Esophagus muscularis mucosa (tissue), 4 donors: ENCODE data around the gene C2.

Source experiments
- EP300 ChIP-seq: sonication (generic); formaldehyde crosslinking; IDR thresholded peaks from one replicate; pipeline ENCODE4 v1.6.1; 2017; ENCODE audit warnings: antibody characterized with exemption
- POLR2A ChIP-seq: fragments of 450-650 bp; IDR thresholded peaks from one replicate; pipeline ENCODE4 v1.6.1; 2017; ENCODE audit warnings: antibody characterized with exemption, moderate library complexity, mild to moderate bottlenecking, low read depth
- POLR2AphosphoS5 ChIP-seq, 2 donors: sonication (generic); formaldehyde crosslinking; IDR thresholded peaks; one replicate each; pipeline ENCODE4 v1.6.1; 2017; ENCODE audit warnings: antibody characterized with exemption in 2 of 2
- TF ChIP-seq, protein P1 (sequence below), 3 experiments: fragments of 200-600 bp in 2 of 3; fragments of 450-650 bp in 1 of 3; sonication (generic) in 2 of 3; IDR thresholded peaks; one replicate each; pipeline ENCODE4 v1.5.1; 2017 to 2019; ENCODE audit warnings: antibody characterized with exemption in 3 of 3, mild to moderate bottlenecking in 2 of 3, moderate library complexity in 1 of 3

DNA sequence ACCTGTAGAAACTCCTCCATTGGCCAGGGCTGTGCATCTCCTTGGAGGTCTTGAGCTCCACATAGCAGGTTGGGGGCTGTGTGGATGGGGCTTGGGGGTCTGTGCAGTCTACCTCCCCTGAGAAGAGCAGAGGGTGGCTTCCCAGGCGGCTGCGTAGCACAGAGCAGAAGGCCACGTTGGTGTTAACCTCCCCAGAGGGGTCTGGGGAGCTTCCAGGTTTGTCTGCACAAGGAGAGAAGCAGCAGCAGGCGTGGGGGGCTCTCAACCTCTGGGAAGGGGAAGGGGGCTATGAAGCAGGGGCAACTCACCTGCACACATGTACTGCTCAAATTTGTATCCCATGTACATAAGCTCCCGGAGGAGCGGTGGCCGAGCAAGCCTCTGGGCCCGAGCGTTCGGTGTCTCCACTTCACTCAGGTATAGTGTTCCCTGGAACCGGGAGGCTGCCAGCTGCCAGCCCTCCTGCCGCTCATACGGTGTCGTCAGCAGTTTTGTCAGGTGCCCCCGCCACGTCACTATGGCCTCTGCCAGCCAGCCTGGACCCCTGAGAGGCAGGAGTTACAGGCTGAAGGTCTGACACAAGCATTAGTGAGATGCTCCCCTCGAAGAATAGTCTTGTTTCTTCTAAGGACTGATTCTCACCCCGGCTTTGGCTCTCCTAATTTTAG, 43.2 kb downstream of the C2 start:
- TF ChIP-seq, protein P1, sequence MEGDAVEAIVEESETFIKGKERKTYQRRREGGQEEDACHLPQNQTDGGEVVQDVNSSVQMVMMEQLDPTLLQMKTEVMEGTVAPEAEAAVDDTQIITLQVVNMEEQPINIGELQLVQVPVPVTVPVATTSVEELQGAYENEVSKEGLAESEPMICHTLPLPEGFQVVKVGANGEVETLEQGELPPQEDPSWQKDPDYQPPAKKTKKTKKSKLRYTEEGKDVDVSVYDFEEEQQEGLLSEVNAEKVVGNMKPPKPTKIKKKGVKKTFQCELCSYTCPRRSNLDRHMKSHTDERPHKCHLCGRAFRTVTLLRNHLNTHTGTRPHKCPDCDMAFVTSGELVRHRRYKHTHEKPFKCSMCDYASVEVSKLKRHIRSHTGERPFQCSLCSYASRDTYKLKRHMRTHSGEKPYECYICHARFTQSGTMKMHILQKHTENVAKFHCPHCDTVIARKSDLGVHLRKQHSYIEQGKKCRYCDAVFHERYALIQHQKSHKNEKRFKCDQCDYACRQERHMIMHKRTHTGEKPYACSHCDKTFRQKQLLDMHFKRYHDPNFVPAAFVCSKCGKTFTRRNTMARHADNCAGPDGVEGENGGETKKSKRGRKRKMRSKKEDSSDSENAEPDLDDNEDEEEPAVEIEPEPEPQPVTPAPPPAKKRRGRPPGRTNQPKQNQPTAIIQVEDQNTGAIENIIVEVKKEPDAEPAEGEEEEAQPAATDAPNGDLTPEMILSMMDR (IDR thresholded peaks at IDR 0.05): no peak
- TF ChIP-seq POLR2A (no peak), EP300 (no peak), POLR2AphosphoS5 (IDR thresholded peaks at IDR 0.05) (no peak)
